ENCODE data around the gene ITGB8. TPM values are rescaled to one million over a fixed set of nuclear protein-coding genes. Genes with fewer than 3 reads are reported as not detected.

The ITGB8 gene
- total and polyA plus RNA-seq, 2 experiments from 2014 or later, result 0.71 to 3.0 TPM

DNA sequence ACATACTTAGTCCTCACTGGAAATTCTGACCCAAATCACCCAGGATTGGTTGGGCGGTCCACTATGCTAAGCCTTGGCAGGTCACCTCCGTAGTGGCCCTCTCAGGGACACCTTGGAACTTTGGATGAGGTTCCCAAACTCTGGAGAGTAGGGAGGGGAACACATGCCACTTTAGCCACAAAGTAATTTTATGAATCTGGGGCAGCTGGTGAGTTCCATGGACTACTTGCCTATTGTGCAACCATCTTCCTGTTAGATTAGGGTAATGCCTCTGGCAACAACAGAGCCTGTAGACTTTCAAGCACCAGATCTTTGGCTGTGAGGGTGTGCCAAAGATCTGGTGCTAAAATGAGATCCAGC is 77.7 kb downstream of the ITGB8 start (continued):
- TF ChIP-seq, protein P1, sequence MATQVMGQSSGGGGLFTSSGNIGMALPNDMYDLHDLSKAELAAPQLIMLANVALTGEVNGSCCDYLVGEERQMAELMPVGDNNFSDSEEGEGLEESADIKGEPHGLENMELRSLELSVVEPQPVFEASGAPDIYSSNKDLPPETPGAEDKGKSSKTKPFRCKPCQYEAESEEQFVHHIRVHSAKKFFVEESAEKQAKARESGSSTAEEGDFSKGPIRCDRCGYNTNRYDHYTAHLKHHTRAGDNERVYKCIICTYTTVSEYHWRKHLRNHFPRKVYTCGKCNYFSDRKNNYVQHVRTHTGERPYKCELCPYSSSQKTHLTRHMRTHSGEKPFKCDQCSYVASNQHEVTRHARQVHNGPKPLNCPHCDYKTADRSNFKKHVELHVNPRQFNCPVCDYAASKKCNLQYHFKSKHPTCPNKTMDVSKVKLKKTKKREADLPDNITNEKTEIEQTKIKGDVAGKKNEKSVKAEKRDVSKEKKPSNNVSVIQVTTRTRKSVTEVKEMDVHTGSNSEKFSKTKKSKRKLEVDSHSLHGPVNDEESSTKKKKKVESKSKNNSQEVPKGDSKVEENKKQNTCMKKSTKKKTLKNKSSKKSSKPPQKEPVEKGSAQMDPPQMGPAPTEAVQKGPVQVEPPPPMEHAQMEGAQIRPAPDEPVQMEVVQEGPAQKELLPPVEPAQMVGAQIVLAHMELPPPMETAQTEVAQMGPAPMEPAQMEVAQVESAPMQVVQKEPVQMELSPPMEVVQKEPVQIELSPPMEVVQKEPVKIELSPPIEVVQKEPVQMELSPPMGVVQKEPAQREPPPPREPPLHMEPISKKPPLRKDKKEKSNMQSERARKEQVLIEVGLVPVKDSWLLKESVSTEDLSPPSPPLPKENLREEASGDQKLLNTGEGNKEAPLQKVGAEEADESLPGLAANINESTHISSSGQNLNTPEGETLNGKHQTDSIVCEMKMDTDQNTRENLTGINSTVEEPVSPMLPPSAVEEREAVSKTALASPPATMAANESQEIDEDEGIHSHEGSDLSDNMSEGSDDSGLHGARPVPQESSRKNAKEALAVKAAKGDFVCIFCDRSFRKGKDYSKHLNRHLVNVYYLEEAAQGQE (IDR thresholded peaks at IDR 0.05; ENCODE audit: unreplicated experiment), result no peak
- TF ChIP-seq EZH2phosphoT487 (IDR thresholded peaks at IDR 0.05; ENCODE audit: unreplicated experiment), result no peak
- TF ChIP-seq CREB1 (CRISPR knock-in tag; IDR thresholded peaks at IDR 0.05; ENCODE audit: low read depth), result no peak
- TF ChIP-seq JUNB (IDR thresholded peaks at IDR 0.05; ENCODE audit: unreplicated experiment), result no peak
- TF ChIP-seq, protein P2, sequence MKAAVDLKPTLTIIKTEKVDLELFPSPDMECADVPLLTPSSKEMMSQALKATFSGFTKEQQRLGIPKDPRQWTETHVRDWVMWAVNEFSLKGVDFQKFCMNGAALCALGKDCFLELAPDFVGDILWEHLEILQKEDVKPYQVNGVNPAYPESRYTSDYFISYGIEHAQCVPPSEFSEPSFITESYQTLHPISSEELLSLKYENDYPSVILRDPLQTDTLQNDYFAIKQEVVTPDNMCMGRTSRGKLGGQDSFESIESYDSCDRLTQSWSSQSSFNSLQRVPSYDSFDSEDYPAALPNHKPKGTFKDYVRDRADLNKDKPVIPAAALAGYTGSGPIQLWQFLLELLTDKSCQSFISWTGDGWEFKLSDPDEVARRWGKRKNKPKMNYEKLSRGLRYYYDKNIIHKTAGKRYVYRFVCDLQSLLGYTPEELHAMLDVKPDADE (IDR thresholded peaks at IDR 0.05), result no peak

DNA sequence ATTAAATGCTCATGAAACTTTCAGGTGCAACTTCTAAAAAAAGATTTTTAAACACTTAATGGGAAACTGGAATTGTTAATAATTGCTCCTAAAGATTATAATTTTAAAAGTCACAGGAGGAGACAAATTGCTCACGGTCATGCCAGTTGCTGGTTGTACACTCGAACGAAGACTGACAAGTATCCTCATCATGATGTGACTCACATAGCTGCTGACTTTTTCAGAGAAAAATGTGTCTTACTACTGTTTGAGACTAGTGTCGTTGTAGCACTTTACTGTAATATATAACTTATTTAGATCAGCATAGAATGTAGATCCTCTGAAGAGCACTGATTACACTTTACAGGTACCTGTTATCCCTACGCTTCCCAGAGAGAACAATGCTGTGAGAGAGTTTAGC is 79.3 kb downstream of the ITGB8 start:
- Histone ChIP-seq H3K27me3 (ENCODE audit: insufficient read depth) (no peaks in the 10 kb centered on the region), H3K4me1 (ENCODE audit: insufficient read depth) (peaks cover 6% of the 10 kb centered on the region; the same call in 1 of the 2 replicates), H3K27ac (ENCODE audit: low read depth) (no peak overlapping the region), H3F3A (replicated peaks; ENCODE audit: low read depth) (no peaks in the 10 kb centered on the region), H3K4me2 (no peak overlapping the region), H3K9me2 (ENCODE audit: insufficient read depth) (no peaks in the 10 kb centered on the region), H3K4me3 (no peak overlapping the region), H2AFZ (no peak overlapping the region), H3K36me3 (ENCODE audit: insufficient read depth) (no peaks in the 10 kb centered on the region), H4K20me1 (replicated peaks; ENCODE audit: insufficient read depth) (no peaks in the 10 kb centered on the region), H3K79me2 (replicated peaks; ENCODE audit: insufficient read depth) (no peaks in the 10 kb centered on the region)
- Mint-ChIP-seq H3K27me3 (ENCODE audit: insufficient read depth, low read depth, poor library complexity) (peaks cover 2% of the 10 kb centered on the region), H3K9me3 (no peaks in the 10 kb centered on the region), H3K4me1 (0 out of 3 replicates have a peak, but pooled peaks cover 2% of the 10 kb centered on the region), H3K4me3 (no peak overlapping the region), H3K27ac (no peak overlapping the region), H3K36me3 (ENCODE audit: low read depth) (no peaks in the 10 kb centered on the region; the same call in 2 of the 3 replicates)
- DNase-seq (ENCODE audit: low spot score), result no peak
- ATAC-seq, result no peak
- no peak for TF ChIP-seq EZH2phosphoT487 (IDR thresholded peaks at IDR 0.05; ENCODE audit: unreplicated experiment)
- no peak for TF ChIP-seq JUNB (IDR thresholded peaks at IDR 0.05; ENCODE audit: unreplicated experiment)
- TF ChIP-seq, protein P3, sequence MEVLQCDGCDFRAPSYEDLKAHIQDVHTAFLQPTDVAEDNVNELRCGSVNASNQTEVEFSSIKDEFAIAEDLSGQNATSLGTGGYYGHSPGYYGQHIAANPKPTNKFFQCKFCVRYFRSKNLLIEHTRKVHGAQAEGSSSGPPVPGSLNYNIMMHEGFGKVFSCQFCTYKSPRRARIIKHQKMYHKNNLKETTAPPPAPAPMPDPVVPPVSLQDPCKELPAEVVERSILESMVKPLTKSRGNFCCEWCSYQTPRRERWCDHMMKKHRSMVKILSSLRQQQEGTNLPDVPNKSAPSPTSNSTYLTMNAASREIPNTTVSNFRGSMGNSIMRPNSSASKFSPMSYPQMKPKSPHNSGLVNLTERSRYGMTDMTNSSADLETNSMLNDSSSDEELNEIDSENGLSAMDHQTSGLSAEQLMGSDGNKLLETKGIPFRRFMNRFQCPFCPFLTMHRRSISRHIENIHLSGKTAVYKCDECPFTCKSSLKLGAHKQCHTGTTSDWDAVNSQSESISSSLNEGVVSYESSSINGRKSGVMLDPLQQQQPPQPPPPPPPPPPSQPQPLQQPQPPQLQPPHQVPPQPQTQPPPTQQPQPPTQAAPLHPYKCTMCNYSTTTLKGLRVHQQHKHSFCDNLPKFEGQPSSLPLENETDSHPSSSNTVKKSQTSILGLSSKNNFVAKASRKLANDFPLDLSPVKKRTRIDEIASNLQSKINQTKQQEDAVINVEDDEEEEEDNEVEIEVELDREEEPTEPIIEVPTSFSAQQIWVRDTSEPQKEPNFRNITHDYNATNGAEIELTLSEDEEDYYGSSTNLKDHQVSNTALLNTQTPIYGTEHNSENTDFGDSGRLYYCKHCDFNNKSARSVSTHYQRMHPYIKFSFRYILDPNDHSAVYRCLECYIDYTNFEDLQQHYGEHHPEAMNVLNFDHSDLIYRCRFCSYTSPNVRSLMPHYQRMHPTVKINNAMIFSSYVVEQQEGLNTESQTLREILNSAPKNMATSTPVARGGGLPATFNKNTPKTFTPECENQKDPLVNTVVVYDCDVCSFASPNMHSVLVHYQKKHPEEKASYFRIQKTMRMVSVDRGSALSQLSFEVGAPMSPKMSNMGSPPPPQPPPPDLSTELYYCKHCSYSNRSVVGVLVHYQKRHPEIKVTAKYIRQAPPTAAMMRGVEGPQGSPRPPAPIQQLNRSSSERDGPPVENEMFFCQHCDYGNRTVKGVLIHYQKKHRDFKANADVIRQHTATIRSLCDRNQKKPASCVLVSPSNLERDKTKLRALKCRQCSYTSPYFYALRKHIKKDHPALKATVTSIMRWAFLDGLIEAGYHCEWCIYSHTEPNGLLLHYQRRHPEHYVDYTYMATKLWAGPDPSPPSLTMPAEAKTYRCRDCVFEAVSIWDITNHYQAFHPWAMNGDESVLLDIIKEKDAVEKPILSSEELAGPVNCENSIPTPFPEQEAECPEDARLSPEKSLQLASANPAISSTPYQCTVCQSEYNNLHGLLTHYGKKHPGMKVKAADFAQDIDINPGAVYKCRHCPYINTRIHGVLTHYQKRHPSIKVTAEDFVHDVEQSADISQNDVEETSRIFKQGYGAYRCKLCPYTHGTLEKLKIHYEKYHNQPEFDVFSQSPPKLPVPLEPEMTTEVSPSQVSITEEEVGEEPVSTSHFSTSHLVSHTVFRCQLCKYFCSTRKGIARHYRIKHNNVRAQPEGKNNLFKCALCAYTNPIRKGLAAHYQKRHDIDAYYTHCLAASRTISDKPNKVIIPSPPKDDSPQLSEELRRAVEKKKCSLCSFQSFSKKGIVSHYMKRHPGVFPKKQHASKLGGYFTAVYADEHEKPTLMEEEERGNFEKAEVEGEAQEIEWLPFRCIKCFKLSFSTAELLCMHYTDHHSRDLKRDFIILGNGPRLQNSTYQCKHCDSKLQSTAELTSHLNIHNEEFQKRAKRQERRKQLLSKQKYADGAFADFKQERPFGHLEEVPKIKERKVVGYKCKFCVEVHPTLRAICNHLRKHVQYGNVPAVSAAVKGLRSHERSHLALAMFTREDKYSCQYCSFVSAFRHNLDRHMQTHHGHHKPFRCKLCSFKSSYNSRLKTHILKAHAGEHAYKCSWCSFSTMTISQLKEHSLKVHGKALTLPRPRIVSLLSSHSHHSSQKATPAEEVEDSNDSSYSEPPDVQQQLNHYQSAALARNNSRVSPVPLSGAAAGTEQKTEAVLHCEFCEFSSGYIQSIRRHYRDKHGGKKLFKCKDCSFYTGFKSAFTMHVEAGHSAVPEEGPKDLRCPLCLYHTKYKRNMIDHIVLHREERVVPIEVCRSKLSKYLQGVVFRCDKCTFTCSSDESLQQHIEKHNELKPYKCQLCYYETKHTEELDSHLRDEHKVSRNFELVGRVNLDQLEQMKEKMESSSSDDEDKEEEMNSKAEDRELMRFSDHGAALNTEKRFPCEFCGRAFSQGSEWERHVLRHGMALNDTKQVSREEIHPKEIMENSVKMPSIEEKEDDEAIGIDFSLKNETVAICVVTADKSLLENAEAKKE (CRISPR knock-in tag; IDR thresholded peaks at IDR 0.05), result no peak
- no peak for TF ChIP-seq POLR2AphosphoS5 (IDR thresholded peaks at IDR 0.05; ENCODE audit: low read depth)
- no peak for TF ChIP-seq EZH2 (IDR thresholded peaks at IDR 0.05; ENCODE audit: low read depth, unreplicated experiment)
- TF ChIP-seq, protein P4, sequence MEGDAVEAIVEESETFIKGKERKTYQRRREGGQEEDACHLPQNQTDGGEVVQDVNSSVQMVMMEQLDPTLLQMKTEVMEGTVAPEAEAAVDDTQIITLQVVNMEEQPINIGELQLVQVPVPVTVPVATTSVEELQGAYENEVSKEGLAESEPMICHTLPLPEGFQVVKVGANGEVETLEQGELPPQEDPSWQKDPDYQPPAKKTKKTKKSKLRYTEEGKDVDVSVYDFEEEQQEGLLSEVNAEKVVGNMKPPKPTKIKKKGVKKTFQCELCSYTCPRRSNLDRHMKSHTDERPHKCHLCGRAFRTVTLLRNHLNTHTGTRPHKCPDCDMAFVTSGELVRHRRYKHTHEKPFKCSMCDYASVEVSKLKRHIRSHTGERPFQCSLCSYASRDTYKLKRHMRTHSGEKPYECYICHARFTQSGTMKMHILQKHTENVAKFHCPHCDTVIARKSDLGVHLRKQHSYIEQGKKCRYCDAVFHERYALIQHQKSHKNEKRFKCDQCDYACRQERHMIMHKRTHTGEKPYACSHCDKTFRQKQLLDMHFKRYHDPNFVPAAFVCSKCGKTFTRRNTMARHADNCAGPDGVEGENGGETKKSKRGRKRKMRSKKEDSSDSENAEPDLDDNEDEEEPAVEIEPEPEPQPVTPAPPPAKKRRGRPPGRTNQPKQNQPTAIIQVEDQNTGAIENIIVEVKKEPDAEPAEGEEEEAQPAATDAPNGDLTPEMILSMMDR (conservative IDR thresholded peaks at IDR 0.05; ENCODE audit: low read depth in 2 of 2), result no peak
- TF ChIP-seq ZNF331 (CRISPR knock-in tag; IDR thresholded peaks at IDR 0.05; ENCODE audit: low read depth), result no peak

Data from GM23338 (cell line).